ENCODE measurements around the gene SUSD1.

Gene SUSD1

GRCh38 chr9:112104401-112104800, 70.7 kb downstream of the SUSD1 start:
- DNase-seq (ENCODE audit: low read depth): no peak
- no peak for TF ChIP-seq CTCF (IDR thresholded peaks at IDR 0.05; ENCODE audit: low read length, missing control alignments)
- no peak overlapping the region for H3K4me3 ChIP-seq (replicated peaks; ENCODE audit: low read depth, low read length)

GRCh38 chr9:112103405-112103804, 71.7 kb downstream of the SUSD1 start:
- no peak overlapping the region for H3K4me3 ChIP-seq (replicated peaks; ENCODE audit: low read depth, low read length)
- no peak for TF ChIP-seq CTCF (IDR thresholded peaks at IDR 0.05; ENCODE audit: low read length, missing control alignments)
- no peak for DNase-seq (ENCODE audit: low read depth)

- DNase-seq (ENCODE audit: low read depth): peak; percentile 86
- peak; percentile 93 for TF ChIP-seq CTCF (IDR thresholded peaks at IDR 0.05; ENCODE audit: low read length, missing control alignments)
- H3K4me3 ChIP-seq (replicated peaks; ENCODE audit: low read depth, low read length): no peak overlapping the region
These were observed 77.1 kb downstream of the SUSD1 start for GRCh38 chr9:112097712-112098688.

GRCh38 chr9:112094948-112095681, 80.0 kb downstream of the SUSD1 start:
- DNase-seq (ENCODE audit: low read depth): no peak
- no peak for TF ChIP-seq CTCF (IDR thresholded peaks at IDR 0.05; ENCODE audit: low read length, missing control alignments)

GRCh38 chr9:112094241-112094640, 80.9 kb downstream of the SUSD1 start:
- TF ChIP-seq CTCF (IDR thresholded peaks at IDR 0.05; ENCODE audit: low read length, missing control alignments): no peak
- H3K4me3 ChIP-seq (replicated peaks; ENCODE audit: low read depth, low read length): no peak overlapping the region
- no peak for DNase-seq (ENCODE audit: low read depth)

More at GRCh38 chr9:112094948-112095681, 80.0 kb downstream of the SUSD1 start:
- no peak overlapping the region for H3K4me3 ChIP-seq (replicated peaks; ENCODE audit: low read depth, low read length)

- TF ChIP-seq CTCF (IDR thresholded peaks at IDR 0.05; ENCODE audit: low read length, missing control alignments): no peak
- no peak overlapping the region for H3K4me3 ChIP-seq (replicated peaks; ENCODE audit: low read depth, low read length)
- DNase-seq (ENCODE audit: low read depth): no peak
These were observed 81.3 kb downstream of the SUSD1 start for GRCh38 chr9:112093870-112094216.
